HEK293 (cell line): ENCODE results near the gene S100A10.

Experiments used
- CTCF ChIA-PET: fragments of 350-600 bp; formaldehyde crosslinking; extraction: SDS; loops from one replicate; lab custom pipeline; 2021; ENCODE audit warnings: antibody characterized with exemption; lab: Yijun Ruan, JAX
- POLR2A ChIA-PET: fragments of 300-600 bp; formaldehyde crosslinking; extraction: SDS; loops from one replicate; lab custom pipeline; 2020; ENCODE audit warnings: antibody characterized with exemption, inconsistent platforms; lab: Yijun Ruan, JAX
- H3K27ac ChIP-seq: fragments of 200-500 bp; sonication (Bioruptor generic); 2 replicates; pipeline ENCODE4 v1.5.1; 2014; ENCODE audit warnings: low read depth, low read length, control low read depth, inconsistent platforms; ENCODE audit errors: extremely low read depth
- H3K36me3 ChIP-seq, 2 experiments: fragments of 200-500 bp in 1 of 2; sonication (Bioruptor generic) in 1 of 2; 1 replicate in 1 of 2; 2 replicates in 1 of 2; pipeline ENCODE4 v1.5.1; 2014 to 2017; ENCODE audit warnings: inconsistent platforms in 2 of 2, low read length in 2 of 2; ENCODE audit not compliant: control insufficient read depth in 2 of 2, insufficient read depth in 1 of 2
- H3K4me1 ChIP-seq: fragments of 200-500 bp; sonication (Bioruptor generic); 2 replicates; pipeline ENCODE4 v1.5.1; 2014; ENCODE audit warnings: mild to moderate bottlenecking, low read length, inconsistent platforms; ENCODE audit not compliant: control insufficient read depth, insufficient read depth
- H3K4me3 ChIP-seq: 2 replicates; pipeline ENCODE4 v1.5.1; 2011; ENCODE audit warnings: low read depth, mild to moderate bottlenecking, control low read depth, low read length, moderate library complexity
- H3K9me3 ChIP-seq: fragments of 200-500 bp; sonication (Bioruptor generic); 2 replicates; pipeline ENCODE4 v1.5.1; 2014; ENCODE audit warnings: low read depth, low read length, inconsistent platforms; ENCODE audit not compliant: control insufficient read depth, insufficient read depth
- GLIS1 ChIP-seq: fragments of 450-650 bp; formaldehyde crosslinking; IDR thresholded peaks from 2 replicates; pipeline ENCODE4 v1.5.1; 2016; ENCODE audit warnings: missing biosample characterization, missing genetic modification characterization
- KLF1 ChIP-seq: fragments of 450-650 bp; formaldehyde crosslinking; IDR thresholded peaks from 2 replicates; pipeline ENCODE4 v1.5.1; 2016; ENCODE audit warnings: missing biosample characterization, missing genetic modification characterization
- KLF10 ChIP-seq: fragments of 450-650 bp; IDR thresholded peaks from 2 replicates; pipeline ENCODE4 v1.5.1; 2018; ENCODE audit warnings: missing biosample characterization, mild to moderate bottlenecking, missing genetic modification characterization
- TRIM28 ChIP-seq: IDR thresholded peaks from 2 replicates; pipeline ENCODE4 v1.6.1; 2011; ENCODE audit warnings: low read length, control low read depth, borderline replicate concordance
- ZBTB20 ChIP-seq: fragments of 450-650 bp; formaldehyde crosslinking; IDR thresholded peaks from 2 replicates; pipeline ENCODE4 v1.5.1; 2016; ENCODE audit warnings: missing biosample characterization, missing genetic modification characterization
- ZBTB48 ChIP-seq: fragments of 450-650 bp; formaldehyde crosslinking; IDR thresholded peaks from 2 replicates; pipeline ENCODE4 v1.5.1; 2016; ENCODE audit warnings: missing biosample characterization, missing genetic modification characterization
- ZFP69B ChIP-seq: fragments of 450-650 bp; formaldehyde crosslinking; IDR thresholded peaks from 2 replicates; pipeline ENCODE4 v1.5.1; 2016; ENCODE audit warnings: missing biosample characterization, missing genetic modification characterization
- ZNF10 ChIP-seq: fragments of 450-650 bp; formaldehyde crosslinking; IDR thresholded peaks from 2 replicates; pipeline ENCODE4 v1.5.1; 2017; ENCODE audit warnings: missing biosample characterization, missing genetic modification characterization
- ZNF157 ChIP-seq: fragments of 450-650 bp; formaldehyde crosslinking; IDR thresholded peaks from 2 replicates; pipeline ENCODE4 v1.5.1; 2016; ENCODE audit warnings: missing biosample characterization, missing genetic modification characterization
- ZNF16 ChIP-seq: fragments of 450-650 bp; formaldehyde crosslinking; IDR thresholded peaks from 2 replicates; pipeline ENCODE4 v1.5.1; 2016; ENCODE audit warnings: low read depth, missing biosample characterization, missing genetic modification characterization
- ZNF169 ChIP-seq: fragments of 450-650 bp; formaldehyde crosslinking; IDR thresholded peaks from 2 replicates; pipeline ENCODE4 v1.5.1; 2016; ENCODE audit warnings: missing biosample characterization, missing genetic modification characterization
- ZNF184 ChIP-seq: fragments of 450-650 bp; IDR thresholded peaks from 2 replicates; pipeline ENCODE4 v1.5.1; 2018; ENCODE audit warnings: missing biosample characterization, mild to moderate bottlenecking, missing genetic modification characterization
- ZNF214 ChIP-seq: fragments of 450-650 bp; formaldehyde crosslinking; IDR thresholded peaks from 2 replicates; pipeline ENCODE4 v1.5.1; 2017; ENCODE audit warnings: missing biosample characterization, mild to moderate bottlenecking, missing genetic modification characterization, borderline replicate concordance
- ZNF239 ChIP-seq: fragments of 450-650 bp; formaldehyde crosslinking; IDR thresholded peaks from 2 replicates; pipeline ENCODE4 v1.5.1; 2016; ENCODE audit warnings: missing biosample characterization, missing genetic modification characterization
- ZNF341 ChIP-seq: fragments of 450-650 bp; formaldehyde crosslinking; IDR thresholded peaks from 2 replicates; pipeline ENCODE4; 2016; ENCODE audit warnings: low read depth, missing biosample characterization, missing genetic modification characterization
- ZNF37A ChIP-seq: fragments of 450-650 bp; IDR thresholded peaks from 2 replicates; pipeline ENCODE4 v1.5.1; 2018; ENCODE audit warnings: missing biosample characterization, missing genetic modification characterization
- ZNF404 ChIP-seq: fragments of 450-650 bp; formaldehyde crosslinking; IDR thresholded peaks from 2 replicates; pipeline ENCODE4 v1.5.1; 2017; ENCODE audit warnings: missing biosample characterization, missing genetic modification characterization
- ZNF48 ChIP-seq: fragments of 450-650 bp; formaldehyde crosslinking; IDR thresholded peaks from 2 replicates; pipeline ENCODE4 v1.5.1; 2016; ENCODE audit warnings: missing biosample characterization, missing genetic modification characterization
- ZNF501 ChIP-seq: fragments of 450-650 bp; formaldehyde crosslinking; IDR thresholded peaks from 2 replicates; pipeline ENCODE4 v1.5.1; 2016; ENCODE audit warnings: missing biosample characterization, missing genetic modification characterization
- ZNF530 ChIP-seq: fragments of 450-650 bp; formaldehyde crosslinking; IDR thresholded peaks from 2 replicates; pipeline ENCODE4 v1.5.1; 2016; ENCODE audit warnings: low read depth, missing biosample characterization, missing genetic modification characterization
- ZNF610 ChIP-seq: fragments of 450-650 bp; formaldehyde crosslinking; IDR thresholded peaks from 2 replicates; pipeline ENCODE4 v1.5.1; 2016; ENCODE audit warnings: missing biosample characterization, missing genetic modification characterization, borderline replicate concordance
- ZNF701 ChIP-seq: fragments of 450-650 bp; formaldehyde crosslinking; IDR thresholded peaks from 2 replicates; pipeline ENCODE4 v1.5.1; 2016; ENCODE audit warnings: missing biosample characterization, missing genetic modification characterization
- ZNF768 ChIP-seq: fragments of 450-650 bp; formaldehyde crosslinking; IDR thresholded peaks from 2 replicates; pipeline ENCODE4 v1.5.1; 2018; ENCODE audit warnings: missing biosample characterization, mild to moderate bottlenecking, missing genetic modification characterization
- ZNF830 ChIP-seq: fragments of 450-650 bp; IDR thresholded peaks from 2 replicates; pipeline ENCODE4 v1.5.0; 2018; ENCODE audit warnings: missing biosample characterization, missing genetic modification characterization, low read depth, mild to moderate bottlenecking, moderate library complexity
- ZNF843 ChIP-seq: fragments of 450-650 bp; formaldehyde crosslinking; IDR thresholded peaks from 2 replicates; pipeline ENCODE4 v1.5.1; 2016; ENCODE audit warnings: missing biosample characterization, missing genetic modification characterization
- ZSCAN23 ChIP-seq: fragments of 450-650 bp; formaldehyde crosslinking; IDR thresholded peaks from 2 replicates; pipeline ENCODE4 v1.5.1; 2016; ENCODE audit warnings: missing biosample characterization, missing genetic modification characterization
- ZSCAN30 ChIP-seq: fragments of 450-650 bp; IDR thresholded peaks from 2 replicates; pipeline ENCODE4 v1.5.1; 2018; ENCODE audit warnings: missing biosample characterization, mild to moderate bottlenecking, missing genetic modification characterization, moderate library complexity
- TF ChIP-seq, protein P1 (sequence below): fragments of 450-650 bp; formaldehyde crosslinking; IDR thresholded peaks from 2 replicates; pipeline ENCODE4 v1.5.1; 2016; ENCODE audit warnings: missing biosample characterization, missing genetic modification characterization
- TF ChIP-seq, protein P2 (sequence below): fragments of 450-650 bp; formaldehyde crosslinking; IDR thresholded peaks from 2 replicates; pipeline ENCODE4 v1.5.1; 2016; ENCODE audit warnings: missing biosample characterization, missing genetic modification characterization

S100A10 gene

DNA sequence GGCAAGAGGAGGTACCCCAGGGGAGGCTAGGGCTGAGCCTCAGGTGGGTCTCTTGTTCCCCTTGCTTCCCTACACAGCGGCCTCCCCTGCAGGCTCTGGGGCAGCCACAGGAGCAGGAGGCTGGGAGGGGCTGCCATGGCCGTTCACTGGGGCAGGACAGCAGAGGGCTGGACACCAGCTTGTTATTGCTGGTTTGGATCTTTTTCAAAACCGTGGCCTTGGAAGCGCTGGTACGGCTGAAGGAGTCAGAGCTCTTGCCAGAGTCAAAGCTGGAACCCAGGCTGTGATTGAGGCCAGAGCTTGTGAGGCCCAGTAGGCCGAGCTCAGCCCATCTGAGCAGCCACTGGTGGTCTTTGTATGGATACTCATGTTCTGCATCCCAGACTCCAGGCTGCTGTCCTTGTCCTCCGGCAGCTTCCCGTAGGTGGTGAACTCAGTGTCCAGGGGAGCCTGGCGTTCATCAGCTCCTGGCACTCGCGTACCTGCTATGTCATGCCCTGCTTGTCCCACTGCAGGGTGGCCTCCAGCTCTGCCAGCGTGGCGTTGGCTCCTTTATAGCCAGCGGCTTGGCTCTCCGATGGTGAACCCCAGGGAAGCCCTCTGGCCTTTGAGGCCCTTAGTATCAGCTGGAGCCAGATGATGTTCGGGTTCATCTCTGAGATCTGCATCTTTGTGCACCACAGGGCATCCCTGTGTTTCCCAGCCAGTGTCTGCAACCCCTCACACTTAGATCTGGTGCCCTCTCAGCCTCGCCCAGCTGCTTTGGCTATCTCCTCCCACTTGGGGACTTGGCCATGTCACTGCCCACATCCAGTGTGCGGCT lies 44.1 kb downstream of the S100A10 start:
- CTCF ChIA-PET = interaction anchor here (0.6 to 2.3 kb wide), 9 partner anchors 15 to 87 kb away, joined by 4 to 9 read pairs (median 4); partner anchors contain the start of gene S100A11

DNA sequence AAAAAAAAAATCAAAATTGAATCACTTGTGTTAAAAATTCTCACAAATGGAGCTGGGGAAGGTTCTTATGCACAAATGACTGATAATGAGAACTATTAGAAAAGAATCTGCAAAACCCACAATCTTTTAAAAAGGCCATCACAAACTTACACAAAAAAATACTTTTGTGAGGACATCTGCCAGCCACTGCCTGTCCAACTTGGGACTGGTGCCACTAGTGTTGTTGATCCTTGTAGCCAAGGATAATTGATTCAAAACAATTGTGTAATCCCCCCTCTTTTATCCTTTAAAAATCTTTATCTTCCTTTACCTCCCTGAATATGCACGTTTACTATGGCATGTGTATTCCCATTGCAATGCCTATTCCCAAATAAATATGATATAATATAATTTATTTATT lies 45.2 kb downstream of the S100A10 start:
- Histone ChIP-seq H3K9me3 (no peaks in the 10 kb centered on the region), H3K27ac (no peak overlapping the region), H3K36me3 (no peaks in the 10 kb centered on the region), H3K4me1 (peaks cover 15% of the 10 kb centered on the region), H3K4me3 (no peak overlapping the region)
- ChIA-PET POLR2A (no interaction called here), CTCF (interaction anchor here (0.6 kb wide), 1 partner anchor 22 kb away, joined by 3 read pairs; no protein-coding TSS in a partner anchor)
- no peak for TF ChIP-seq ZNF10 (tag by site-specific recombination)
- TF ChIP-seq ZSCAN23 (tag by site-specific recombination) = no peak
- no peak for TF ChIP-seq ZNF157 (tag by site-specific recombination)
- TF ChIP-seq ZNF404 = no peak
- TF ChIP-seq, protein P1, sequence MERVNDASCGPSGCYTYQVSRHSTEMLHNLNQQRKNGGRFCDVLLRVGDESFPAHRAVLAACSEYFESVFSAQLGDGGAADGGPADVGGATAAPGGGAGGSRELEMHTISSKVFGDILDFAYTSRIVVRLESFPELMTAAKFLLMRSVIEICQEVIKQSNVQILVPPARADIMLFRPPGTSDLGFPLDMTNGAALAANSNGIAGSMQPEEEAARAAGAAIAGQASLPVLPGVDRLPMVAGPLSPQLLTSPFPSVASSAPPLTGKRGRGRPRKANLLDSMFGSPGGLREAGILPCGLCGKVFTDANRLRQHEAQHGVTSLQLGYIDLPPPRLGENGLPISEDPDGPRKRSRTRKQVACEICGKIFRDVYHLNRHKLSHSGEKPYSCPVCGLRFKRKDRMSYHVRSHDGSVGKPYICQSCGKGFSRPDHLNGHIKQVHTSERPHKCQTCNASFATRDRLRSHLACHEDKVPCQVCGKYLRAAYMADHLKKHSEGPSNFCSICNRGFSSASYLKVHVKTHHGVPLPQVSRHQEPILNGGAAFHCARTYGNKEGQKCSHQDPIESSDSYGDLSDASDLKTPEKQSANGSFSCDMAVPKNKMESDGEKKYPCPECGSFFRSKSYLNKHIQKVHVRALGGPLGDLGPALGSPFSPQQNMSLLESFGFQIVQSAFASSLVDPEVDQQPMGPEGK = no peak
- no peak for TF ChIP-seq ZBTB48 (tag by site-specific recombination)
- no peak for TF ChIP-seq KLF10 (tag by site-specific recombination)
- TF ChIP-seq ZNF701 = no peak
- no peak for TF ChIP-seq ZFP69B (tag by site-specific recombination)
- no peak for TF ChIP-seq ZNF501 (tag by site-specific recombination)
- TF ChIP-seq ZSCAN30 (tag by site-specific recombination) = no peak
- no peak for TF ChIP-seq ZNF214 (tag by site-specific recombination)
- TF ChIP-seq KLF1 = no peak
- TF ChIP-seq GLIS1 (tag by site-specific recombination) = no peak
- TF ChIP-seq ZNF48 (tag by site-specific recombination) = no peak

More for the DNA sequence above, 44.1 kb downstream of the S100A10 start:
- TF ChIP-seq ZNF341 (tag by site-specific recombination) (no peak), ZNF184 (tag by site-specific recombination) (no peak), ZNF530 (no peak), ZNF169 (tag by site-specific recombination) (no peak), ZNF37A (no peak), ZNF239 (no peak), ZNF768 (tag by site-specific recombination) (no peak), ZFP69B (tag by site-specific recombination) (no peak), ZNF843 (tag by site-specific recombination) (no peak), ZNF830 (tag by site-specific recombination) (no peak), TRIM28 (no peak), ZBTB20 (tag by site-specific recombination) (no peak), ZNF16 (tag by site-specific recombination) (no peak), ZNF610 (no peak)
- TF ChIP-seq, protein P2, sequence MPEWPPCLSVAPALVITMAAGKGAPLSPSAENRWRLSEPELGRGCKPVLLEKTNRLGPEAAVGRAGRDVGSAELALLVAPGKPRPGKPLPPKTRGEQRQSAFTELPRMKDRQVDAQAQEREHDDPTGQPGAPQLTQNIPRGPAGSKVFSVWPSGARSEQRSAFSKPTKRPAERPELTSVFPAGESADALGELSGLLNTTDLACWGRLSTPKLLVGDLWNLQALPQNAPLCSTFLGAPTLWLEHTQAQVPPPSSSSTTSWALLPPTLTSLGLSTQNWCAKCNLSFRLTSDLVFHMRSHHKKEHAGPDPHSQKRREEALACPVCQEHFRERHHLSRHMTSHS (tag by site-specific recombination) = no peak
- peaks cover 13% of the 10 kb centered on the region for H3K4me1 ChIP-seq
- H3K36me3 ChIP-seq = no peaks in the 10 kb centered on the region
- POLR2A ChIA-PET = no interaction called here
- no peak overlapping the region for H3K27ac ChIP-seq
- H3K4me3 ChIP-seq = no peak overlapping the region
- H3K9me3 ChIP-seq = no peaks in the 10 kb centered on the region
